Caco-2 (cell line): Measurements from ENCODE around the gene COG3. TPM values are rescaled to one million over a fixed set of nuclear protein-coding genes. Genes with fewer than 3 reads are reported as not detected.

Experiments
- BruUV-seq: library from RNA; stranded (reverse); fragments of 400-500 nt; replicated peaks from 2 replicates; lab custom pipeline; 2021; lab: Mats Ljungman, UMichigan
- CTCF ChIA-PET: fragments of 300-600 bp; sonication (Branson Sonifier 250); formaldehyde crosslinking; loops from one replicate; lab custom pipeline; 2022; ENCODE audit warnings: antibody characterized with exemption; lab: Charles Lee
- POLR2A ChIA-PET: fragments of 300-600 bp; sonication (Branson Sonifier 250); formaldehyde crosslinking; loops from one replicate; lab custom pipeline; 2022; ENCODE audit warnings: antibody characterized with exemption; lab: Charles Lee
- DNase-seq, 2 experiments: peaks; one replicate each; pipeline versions ENCODE4 v3.0.0 to v3.0.0-alpha.2; 2020 to 2022
- H3K27me3 ChIP-seq: replicated peaks from 2 replicates; pipeline ENCODE4 v1.6.0; 2011; ENCODE audit warnings: low read length; ENCODE audit not compliant: control insufficient read depth, insufficient read depth
- H3K36me3 ChIP-seq: 2 replicates; pipeline ENCODE4 v1.5.1; 2011; ENCODE audit warnings: low read length; ENCODE audit not compliant: control insufficient read depth, insufficient read depth
- H3K4me1 ChIP-seq: fragments of 250-450 bp; sonication (Bioruptor Pico); 2 replicates; pipeline ENCODE4 v1.5.1; 2020; ENCODE audit warnings: mild to moderate bottlenecking
- H3K4me3 ChIP-seq: 2 replicates; pipeline ENCODE4 v1.5.1; 2011; ENCODE audit warnings: low read depth, mild to moderate bottlenecking, control low read depth, low read length
- H3K9me3 ChIP-seq: fragments of 250-450 bp; sonication (Bioruptor Pico); 2 replicates; pipeline ENCODE4 v1.5.1; 2020; ENCODE audit warnings: mild to moderate bottlenecking, moderate library complexity
- H3K27ac Mint-ChIP-seq: one replicate; pipeline ENCODE4 v1.8.0; 2022; ENCODE audit warnings: mixed read lengths; ENCODE audit not compliant: unreplicated experiment
- H3K27me3 Mint-ChIP-seq: one replicate; pipeline ENCODE4 v1.8.0; 2022; ENCODE audit warnings: mixed read lengths; ENCODE audit not compliant: insufficient read depth, unreplicated experiment
- H3K36me3 Mint-ChIP-seq: one replicate; pipeline ENCODE4 v1.8.0; 2022; ENCODE audit warnings: mild to moderate bottlenecking, mixed read lengths; ENCODE audit not compliant: insufficient read depth, unreplicated experiment
- H3K4me1 Mint-ChIP-seq: one replicate; pipeline ENCODE4 v1.8.0; 2022; ENCODE audit warnings: low read depth, mixed read lengths; ENCODE audit not compliant: unreplicated experiment
- H3K4me3 Mint-ChIP-seq: one replicate; pipeline ENCODE4 v1.8.0; 2022; ENCODE audit warnings: mild to moderate bottlenecking, moderate library complexity, mixed read lengths; ENCODE audit not compliant: unreplicated experiment
- H3K9me3 Mint-ChIP-seq: one replicate; pipeline ENCODE4 v1.8.0; 2022; ENCODE audit warnings: mixed read lengths; ENCODE audit not compliant: unreplicated experiment
- CTCF ChIP-seq, 2 experiments: fragments of 200-600 bp in 1 of 2; IDR thresholded peaks; 1 replicate in 1 of 2; 2 replicates in 1 of 2; pipeline versions ENCODE4 v1.5.1 to v1.8.0; 2011 to 2022; ENCODE audit warnings: antibody characterized with exemption in 1 of 2, control low read depth in 1 of 2, inconsistent platforms in 1 of 2, low read depth in 1 of 2, low read length in 1 of 2, mild to moderate bottlenecking in 1 of 2, moderate library complexity in 1 of 2; ENCODE audit not compliant: insufficient read depth in 1 of 2, severe bottlenecking in 1 of 2, unreplicated experiment in 1 of 2
- intact Hi-C: fragments of 100-400 bp; cut with micrococcal nuclease; formaldehyde crosslinking; loops from one replicate; pipeline ENCODE4 v1.10.0; 2022; ENCODE audit not compliant: unreplicated experiment
- total RNA-seq: library from RNA; stranded (reverse); gene quantifications from 2 replicates; pipeline ENCODE4 v1.2.3, GENCODE V29; 2022

The COG3 gene
- total RNA-seq, 1 experiment from 2014 or later, result 35.8 TPM

DNA sequence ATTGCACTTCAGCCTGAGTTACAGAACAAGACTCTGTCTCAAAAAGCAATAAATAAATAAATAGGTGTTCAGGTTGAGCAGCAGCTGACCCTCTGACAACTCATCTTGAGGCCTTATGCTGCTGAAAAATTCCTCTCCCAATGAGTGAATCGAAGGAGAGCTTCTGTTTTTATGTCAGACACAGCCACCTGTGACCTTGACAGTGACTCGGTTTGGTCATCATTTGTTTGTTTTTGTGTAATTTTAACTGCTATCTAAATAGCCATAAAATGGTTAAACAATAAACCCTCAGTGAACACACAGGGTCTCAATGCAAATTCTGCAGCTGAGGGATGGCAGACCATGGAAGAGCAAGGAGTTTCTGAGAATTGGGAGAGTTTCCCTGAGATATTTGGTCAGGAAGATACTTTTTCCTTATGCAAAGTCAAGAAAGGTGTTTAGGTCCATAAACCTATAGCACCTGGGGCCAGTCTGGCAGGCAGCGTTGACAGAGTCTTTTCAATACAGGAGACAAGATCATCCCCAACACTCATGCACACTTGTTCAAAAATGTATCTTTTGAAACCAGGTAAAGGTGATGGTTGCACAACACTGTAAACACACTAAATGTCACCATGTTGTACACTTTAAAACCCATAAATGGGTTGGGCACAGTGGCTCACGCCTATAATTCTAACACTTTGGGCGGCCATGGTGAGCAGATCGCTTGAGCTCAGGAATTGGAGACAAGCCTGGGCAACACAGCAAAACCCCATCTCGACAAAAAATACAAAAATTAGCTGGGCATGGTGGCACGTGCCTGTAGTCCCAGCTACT lies 30.0 kb upstream of the COG3 start:
- H3K4me1 ChIP-seq, result peaks cover 7% of the 10 kb centered on the region; the same call in 1 of the 2 replicates
- no peaks in the 10 kb centered on the region for H3K36me3 Mint-ChIP-seq
- no TSS peak for BruUV-seq
- POLR2A ChIA-PET, result no interaction called here
- CTCF ChIA-PET, result no interaction called here
- peak; percentile 24 to 40 for DNase-seq
- H3K27ac Mint-ChIP-seq, result no peak overlapping the region
- TF ChIP-seq CTCF (IDR thresholded peaks at IDR 0.05; ENCODE audit: insufficient read depth in 1 of 2, low read depth in 1 of 2, low read length in 1 of 2, severe bottlenecking in 1 of 2, unreplicated experiment in 1 of 2), result no peak
- no peaks in the 10 kb centered on the region for H3K27me3 ChIP-seq
- peak overlapping the region; percentile 24 for H3K4me3 Mint-ChIP-seq
- no peak overlapping the region for H3K4me3 ChIP-seq
- no peaks in the 10 kb centered on the region for H3K27me3 Mint-ChIP-seq
- H3K9me3 ChIP-seq, result no peaks in the 10 kb centered on the region
- H3K36me3 ChIP-seq, result no peaks in the 10 kb centered on the region
- intact Hi-C loops, result no loop called here
- H3K9me3 Mint-ChIP-seq, result no peaks in the 10 kb centered on the region
- peaks cover 5% of the 10 kb centered on the region for H3K4me1 Mint-ChIP-seq

DNA sequence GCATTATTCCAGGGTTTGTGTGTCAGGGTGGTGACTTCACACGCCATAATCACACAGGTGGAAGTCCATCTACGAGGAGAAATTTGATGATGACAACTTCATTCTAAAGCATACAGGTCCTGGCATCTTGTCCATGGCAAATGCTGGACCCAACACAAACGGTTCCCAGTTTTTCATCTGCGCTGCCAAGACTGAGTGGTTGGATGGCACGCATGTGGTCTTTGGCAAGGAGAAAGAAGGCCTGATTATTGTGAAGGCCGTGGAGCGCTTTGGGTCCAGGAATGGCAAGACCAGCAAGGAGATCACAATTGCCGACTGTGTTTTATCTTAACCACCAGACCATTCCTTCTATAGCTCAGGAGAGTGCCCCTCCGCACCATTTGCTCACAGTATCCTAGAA lies 28.4 kb upstream of the COG3 start:
- H3K4me3 Mint-ChIP-seq, result no peak overlapping the region
- no peaks in the 10 kb centered on the region for H3K27me3 ChIP-seq
- H3K27ac Mint-ChIP-seq, result no peak overlapping the region
- no peak for DNase-seq
- BruUV-seq, result no TSS peak
- peaks cover 12% of the 10 kb centered on the region for H3K4me1 ChIP-seq
- no peak for TF ChIP-seq CTCF (IDR thresholded peaks at IDR 0.05; ENCODE audit: insufficient read depth in 1 of 2, low read depth in 1 of 2, low read length in 1 of 2, severe bottlenecking in 1 of 2, unreplicated experiment in 1 of 2)
- no peaks in the 10 kb centered on the region for H3K9me3 Mint-ChIP-seq
- H3K4me1 Mint-ChIP-seq, result peaks cover 5% of the 10 kb centered on the region
- intact Hi-C loops, result no loop called here
- H3K36me3 Mint-ChIP-seq, result no peaks in the 10 kb centered on the region
- no peak overlapping the region for H3K4me3 ChIP-seq
- CTCF ChIA-PET, result no interaction called here
- no peaks in the 10 kb centered on the region for H3K36me3 ChIP-seq
- POLR2A ChIA-PET, result interaction anchor here (0.6 kb wide), 1 partner anchor 29 kb away, joined by 5 read pairs; no protein-coding TSS in a partner anchor
- H3K9me3 ChIP-seq, result no peaks in the 10 kb centered on the region
- no peaks in the 10 kb centered on the region for H3K27me3 Mint-ChIP-seq

GRCh38 chr13:45436953-45437352 lies 27.8 kb upstream of the COG3 start:
- H3K36me3 ChIP-seq, result no peaks in the 10 kb centered on the region
- H3K9me3 Mint-ChIP-seq, result no peaks in the 10 kb centered on the region
- no peaks in the 10 kb centered on the region for H3K27me3 Mint-ChIP-seq
- no peak overlapping the region for H3K27ac Mint-ChIP-seq
- ChIA-PET CTCF (no interaction called here), POLR2A (interaction anchor here (0.6 kb wide), 1 partner anchor 31 kb away, joined by 4 read pairs; no protein-coding TSS in a partner anchor)
- peaks cover 5% of the 10 kb centered on the region for H3K4me1 Mint-ChIP-seq
- H3K4me3 Mint-ChIP-seq, result no peak overlapping the region
- no peak for DNase-seq
- no peaks in the 10 kb centered on the region for H3K9me3 ChIP-seq
- no TSS peak for BruUV-seq
- no peak overlapping the region for H3K4me3 ChIP-seq
- no peak for TF ChIP-seq CTCF (IDR thresholded peaks at IDR 0.05; ENCODE audit: insufficient read depth in 1 of 2, low read depth in 1 of 2, low read length in 1 of 2, severe bottlenecking in 1 of 2, unreplicated experiment in 1 of 2)
- intact Hi-C loops, result no loop called here
- H3K4me1 ChIP-seq, result peaks cover 12% of the 10 kb centered on the region
- no peaks in the 10 kb centered on the region for H3K27me3 ChIP-seq
- no peaks in the 10 kb centered on the region for H3K36me3 Mint-ChIP-seq
